Right lobe of liver (tissue), 6 donors: ENCODE results near the gene PCNX2. TPM values are rescaled to one million over a fixed set of nuclear protein-coding genes. Genes with fewer than 3 reads are reported as not detected.

Experiments
- ATAC-seq, 4 donors: fragments of 200-7000 bp; cut with Tn5 transposase; one replicate each; pipeline ENCODE4 v1.9.1; 2020; ENCODE audit warnings: mild to moderate bottlenecking in 4 of 4, moderate library complexity in 4 of 4
- DNase-seq, 3 donors: peaks; one replicate each; pipeline ENCODE4 v3.0.0-alpha.2; 2020
- H3K27ac ChIP-seq, 3 donors: fragments of 200-600 bp; one replicate each; pipeline ENCODE4 v1.8.0; 2022
- H3K27me3 ChIP-seq, 2 donors: fragments of 200-600 bp; one replicate each; pipeline ENCODE4 v1.8.0; 2022
- H3K36me3 ChIP-seq, 4 donors: fragments of 200-600 bp; sonication (generic) in 1 of 4; one replicate each; pipeline versions ENCODE4 v1.5.1 to v1.8.0; 2017 to 2022; ENCODE audit warnings: control low read depth in 1 of 4
- H3K4me1 ChIP-seq, 4 donors: fragments of 200-600 bp; sonication (generic) in 1 of 4; one replicate each; pipeline versions ENCODE4 v1.5.1 to v1.8.0; 2017 to 2022; ENCODE audit warnings: control low read depth in 1 of 4
- H3K4me3 ChIP-seq, 3 donors: fragments of 200-600 bp; one replicate each; pipeline ENCODE4 v1.8.0; 2022
- H3K9me3 ChIP-seq, 4 donors: fragments of 200-600 bp; sonication (generic) in 1 of 4; one replicate each; pipeline versions ENCODE4 v1.5.1 to v1.8.0; 2017 to 2022; ENCODE audit warnings: control low read depth in 1 of 4
- POLR2A ChIP-seq: fragments of 450-650 bp; IDR thresholded peaks from one replicate; pipeline ENCODE4 v1.6.1; 2017; ENCODE audit warnings: antibody characterized with exemption, mild to moderate bottlenecking
- WGBS: methylation state at CpG from one replicate; pipeline ENCODE4 v1.1.6; 2018; ENCODE audit warnings: low coverage, low lambda C conversion rate; ENCODE audit not compliant: insufficient coverage; ENCODE audit errors: missing lambda C conversion rate; 5-methylcytosine and 5-hydroxymethylcytosine counted together
- intact Hi-C, 2 donors: fragments of 100-400 bp; cut with DNase I; formaldehyde crosslinking; loops; one replicate each; pipeline versions ENCODE4 v1.11.2 to v1.14.1; 2022
- total RNA-seq, 6 experiments: library from RNA; depleted of rRNA in 2 of 6; stranded (reverse); fragments of >200 nt in 2 of 6; fragmentation: NEBNext Ultra II Directional in 3 of 6; extraction: Animal tissue kit (Norgen Biotek cat#: 25700) in 3 of 6; gene quantifications; one replicate each; pipeline versions ENCODE4 v1.1.0 to v1.2.4, GENCODE V29; 2016 to 2023
- TF ChIP-seq, protein P1 (sequence below), 4 donors: fragments of 200-600 bp in 3 of 4; fragments of 450-650 bp in 1 of 4; IDR thresholded peaks; one replicate each; pipeline versions ENCODE4 v1.5.1 to v1.8.0; 2016 to 2022; ENCODE audit warnings: antibody characterized with exemption in 4 of 4, mild to moderate bottlenecking in 2 of 4
- donor health status: DM: no; HTN: yes; CAD: no.
- donor health status: DM: no; HTN: no; CAD: no.
- donor health status: DM: no; HTN: no; CAD: no.
- donor health status: DM: no; HTN: yes; CAD: no.
- donor health status: DM: no; HTN: yes; CAD: no.

PCNX2 gene
- total RNA-seq, 6 experiments from 2014 or later = 0.35 to 3.4 (median 0.82) TPM

DNA sequence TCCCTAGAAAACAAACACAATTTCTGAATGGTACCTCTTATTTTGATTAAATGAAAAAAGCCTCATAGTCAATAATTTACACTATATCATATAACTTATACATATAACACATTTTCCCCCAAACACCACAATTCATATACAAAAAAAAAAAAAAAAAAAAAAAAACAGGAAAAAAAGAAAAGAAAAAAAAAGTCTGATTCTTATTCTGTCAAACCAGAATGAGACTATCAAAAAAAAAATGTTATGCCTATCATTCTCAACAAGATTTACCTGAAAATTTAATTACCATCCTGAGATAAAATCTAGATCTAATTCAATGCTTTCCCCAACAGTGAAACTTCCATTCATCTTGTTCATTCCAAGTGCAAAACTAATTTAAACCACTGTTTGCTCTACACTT, 86.8 kb downstream of the PCNX2 start:
- H3K27ac ChIP-seq = no peak overlapping the region
- no peaks in the 10 kb centered on the region for H3K9me3 ChIP-seq
- H3K4me3 ChIP-seq = no peak overlapping the region
- no peaks in the 10 kb centered on the region for H3K4me1 ChIP-seq
- no peak for ATAC-seq
- H3K27me3 ChIP-seq = no peaks in the 10 kb centered on the region
- DNase-seq = no peak
- TF ChIP-seq, protein P1, sequence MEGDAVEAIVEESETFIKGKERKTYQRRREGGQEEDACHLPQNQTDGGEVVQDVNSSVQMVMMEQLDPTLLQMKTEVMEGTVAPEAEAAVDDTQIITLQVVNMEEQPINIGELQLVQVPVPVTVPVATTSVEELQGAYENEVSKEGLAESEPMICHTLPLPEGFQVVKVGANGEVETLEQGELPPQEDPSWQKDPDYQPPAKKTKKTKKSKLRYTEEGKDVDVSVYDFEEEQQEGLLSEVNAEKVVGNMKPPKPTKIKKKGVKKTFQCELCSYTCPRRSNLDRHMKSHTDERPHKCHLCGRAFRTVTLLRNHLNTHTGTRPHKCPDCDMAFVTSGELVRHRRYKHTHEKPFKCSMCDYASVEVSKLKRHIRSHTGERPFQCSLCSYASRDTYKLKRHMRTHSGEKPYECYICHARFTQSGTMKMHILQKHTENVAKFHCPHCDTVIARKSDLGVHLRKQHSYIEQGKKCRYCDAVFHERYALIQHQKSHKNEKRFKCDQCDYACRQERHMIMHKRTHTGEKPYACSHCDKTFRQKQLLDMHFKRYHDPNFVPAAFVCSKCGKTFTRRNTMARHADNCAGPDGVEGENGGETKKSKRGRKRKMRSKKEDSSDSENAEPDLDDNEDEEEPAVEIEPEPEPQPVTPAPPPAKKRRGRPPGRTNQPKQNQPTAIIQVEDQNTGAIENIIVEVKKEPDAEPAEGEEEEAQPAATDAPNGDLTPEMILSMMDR (IDR thresholded peaks at IDR 0.05) = no peak
- no peak for TF ChIP-seq POLR2A
- H3K36me3 ChIP-seq = no peaks in the 10 kb centered on the region
- intact Hi-C loops = no loop called here

DNA sequence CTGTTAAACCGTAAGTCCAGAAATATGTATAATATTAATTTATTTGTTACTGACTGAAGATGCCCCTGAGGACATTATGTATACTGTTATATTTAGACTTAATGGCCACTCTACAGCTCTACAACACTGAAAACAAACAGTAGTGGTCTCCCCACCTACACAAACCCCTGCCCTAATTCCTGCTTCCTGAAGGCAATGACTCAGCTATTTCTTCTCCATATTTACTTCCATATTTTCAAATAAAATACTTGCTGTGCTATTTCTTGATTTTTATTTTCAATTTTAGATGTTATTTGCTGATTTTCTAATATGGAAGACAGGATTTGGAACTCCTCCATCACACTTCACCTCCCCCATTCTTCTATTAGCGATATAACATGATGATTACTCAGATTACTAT, 97.6 kb downstream of the PCNX2 start:
- no peaks in the 10 kb centered on the region for H3K27me3 ChIP-seq
- peaks cover 0 to 6% (median 0%) of the 10 kb centered on the region in 4 donors for H3K9me3 ChIP-seq
- H3K27ac ChIP-seq = no peak overlapping the region
- no peaks in the 10 kb centered on the region for H3K36me3 ChIP-seq
- H3K4me1 ChIP-seq = no peaks in the 10 kb centered on the region
- 75% methylated on average over 2 of the region's 2 CpGs for WGBS
- DNase-seq (no peak), ATAC-seq (no peak)
- TF ChIP-seq, protein P1 (IDR thresholded peaks at IDR 0.05) = no peak
- TF ChIP-seq POLR2A = no peak
- no peak overlapping the region for H3K4me3 ChIP-seq
- intact Hi-C loops = no loop called here

DNA sequence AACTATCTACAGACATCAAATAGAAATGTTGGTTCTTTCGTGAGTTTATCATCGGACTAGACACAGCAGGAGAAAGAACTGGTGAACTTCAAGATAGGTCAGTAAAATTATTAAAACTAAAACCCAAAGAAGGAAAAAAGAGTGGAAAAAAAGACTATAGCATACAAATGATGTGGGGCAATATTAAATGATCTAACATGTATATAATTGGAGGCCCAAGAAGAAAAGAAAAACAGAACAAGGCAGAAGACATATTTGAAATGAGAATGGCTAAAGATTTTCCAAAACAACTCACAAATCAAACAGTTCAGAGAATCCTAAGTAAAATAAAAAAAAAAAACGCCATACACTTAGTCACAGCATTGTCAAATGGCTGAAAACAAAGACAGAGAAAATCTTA, 101.8 kb downstream of the PCNX2 start:
- Histone ChIP-seq H3K27ac (no peak overlapping the region), H3K36me3 (no peaks in the 10 kb centered on the region), H3K9me3 (peaks cover 0 to 6% (median 0%) of the 10 kb centered on the region in 4 donors), H3K27me3 (no peaks in the 10 kb centered on the region), H3K4me3 (no peak overlapping the region), H3K4me1 (no peaks in the 10 kb centered on the region)
- no peak for DNase-seq
- intact Hi-C loops = no loop called here
- TF ChIP-seq, protein P1 (IDR thresholded peaks at IDR 0.05) = no peak
- TF ChIP-seq POLR2A = no peak
- ATAC-seq = no peak
- 71% methylated on average over 3 of the region's 3 CpGs for WGBS

DNA sequence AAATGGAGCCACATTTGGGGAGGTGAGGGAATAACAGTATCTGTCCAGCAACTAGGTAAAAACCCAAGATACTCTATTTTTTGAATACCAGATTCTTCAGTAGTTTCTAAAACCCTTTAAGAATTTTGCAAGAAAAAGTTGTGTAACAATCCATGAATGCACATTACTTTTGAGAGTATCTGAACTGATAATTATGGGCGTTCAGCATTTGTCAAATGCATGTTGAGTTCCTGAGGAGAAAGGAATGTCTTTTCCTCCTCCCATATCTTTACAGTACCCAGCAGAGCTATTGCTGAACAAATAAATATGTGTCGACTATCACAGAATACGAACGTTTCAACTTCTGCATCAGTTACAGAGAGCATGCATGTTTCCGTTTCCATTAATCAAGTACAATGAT, 104.5 kb downstream of the PCNX2 start:
- intact Hi-C loops = no loop called here
- no peak overlapping the region for H3K4me3 ChIP-seq
- H3K27me3 ChIP-seq = no peaks in the 10 kb centered on the region
- no peak for DNase-seq
- H3K4me1 ChIP-seq = no peaks in the 10 kb centered on the region
- H3K36me3 ChIP-seq = no peaks in the 10 kb centered on the region
- 60% methylated on average over 5 of the region's 5 CpGs for WGBS
- no peak for ATAC-seq
- peaks cover 0 to 6% (median 0%) of the 10 kb centered on the region in 4 donors for H3K9me3 ChIP-seq
- no peak overlapping the region for H3K27ac ChIP-seq
- no peak for TF ChIP-seq POLR2A
- TF ChIP-seq, protein P1 (IDR thresholded peaks at IDR 0.05) = no peak

DNA sequence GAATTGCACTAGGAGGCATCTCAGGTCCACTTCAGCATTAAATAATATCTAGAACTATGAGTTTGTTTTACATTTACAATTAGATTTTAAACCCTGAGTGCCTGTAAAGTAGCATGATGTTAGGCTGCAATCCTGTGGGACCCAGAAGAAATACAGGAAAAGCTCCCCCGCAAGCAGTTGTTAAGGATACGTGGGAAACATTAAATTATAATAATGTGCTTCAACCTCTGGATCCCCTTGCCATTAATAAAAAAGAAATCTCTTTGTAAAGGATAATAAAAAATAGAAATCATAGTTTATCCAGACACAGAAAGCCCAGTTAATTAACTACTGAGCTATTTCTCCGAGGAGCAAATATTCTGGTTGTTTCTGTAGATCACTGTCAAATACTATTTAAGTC, 106.0 kb downstream of the PCNX2 start:
- no peak overlapping the region for H3K27ac ChIP-seq
- no peaks in the 10 kb centered on the region for H3K4me1 ChIP-seq
- no peaks in the 10 kb centered on the region for H3K27me3 ChIP-seq
- DNase-seq (no peak), ATAC-seq (no peak)
- TF ChIP-seq, protein P1 (IDR thresholded peaks at IDR 0.05) = no peak
- no peak for TF ChIP-seq POLR2A
- H3K9me3 ChIP-seq = no peaks in the 10 kb centered on the region
- H3K4me3 ChIP-seq = no peak overlapping the region
- intact Hi-C loops = no loop called here
- H3K36me3 ChIP-seq = no peaks in the 10 kb centered on the region
- WGBS = 79% methylated on average over 3 of the region's 3 CpGs
